ENCODE results near the gene C11orf71. TPM values are rescaled to one million over a fixed set of nuclear protein-coding genes. Genes with fewer than 3 reads are reported as not detected.

The C11orf71 gene
- total RNA-seq, 1 experiment from 2014 or later: 12.9 TPM

DNA sequence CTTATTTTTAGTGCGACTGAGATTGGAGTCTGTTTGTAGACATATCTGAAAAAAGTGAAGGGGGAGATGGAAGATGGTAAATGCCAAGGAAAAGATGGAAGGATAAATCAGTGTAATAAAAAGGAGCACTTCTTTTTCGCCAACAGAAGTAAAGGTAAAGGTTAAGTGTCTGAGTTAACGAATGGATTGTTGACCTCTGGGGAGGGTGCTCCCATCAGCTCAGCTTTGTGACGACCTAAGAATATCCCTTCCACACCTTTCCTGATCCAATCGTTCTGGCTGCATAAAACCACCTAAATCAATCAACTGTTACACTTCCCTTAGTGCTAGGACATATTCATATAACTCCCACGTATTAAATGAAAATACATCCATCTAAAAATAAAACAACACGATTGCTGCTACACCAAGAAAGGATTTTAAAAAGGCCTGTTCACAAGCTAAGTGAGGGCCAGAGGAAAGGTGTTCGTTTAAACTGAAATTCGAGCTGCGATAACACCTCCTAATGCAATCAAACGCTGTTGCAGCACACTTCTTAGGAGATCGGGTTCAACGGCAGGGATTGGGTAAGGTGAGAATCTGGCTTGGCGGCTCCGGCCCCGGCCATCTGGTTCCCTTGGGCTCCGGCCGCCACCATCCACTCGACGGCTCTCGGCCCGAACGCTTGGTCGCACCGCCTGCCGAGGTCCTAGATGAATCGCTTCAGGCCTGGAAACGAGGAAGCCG, 658 bp downstream of the C11orf71 start:
- peak; percentile 85 for DNase-seq (ENCODE audit: low spot score)

DNA sequence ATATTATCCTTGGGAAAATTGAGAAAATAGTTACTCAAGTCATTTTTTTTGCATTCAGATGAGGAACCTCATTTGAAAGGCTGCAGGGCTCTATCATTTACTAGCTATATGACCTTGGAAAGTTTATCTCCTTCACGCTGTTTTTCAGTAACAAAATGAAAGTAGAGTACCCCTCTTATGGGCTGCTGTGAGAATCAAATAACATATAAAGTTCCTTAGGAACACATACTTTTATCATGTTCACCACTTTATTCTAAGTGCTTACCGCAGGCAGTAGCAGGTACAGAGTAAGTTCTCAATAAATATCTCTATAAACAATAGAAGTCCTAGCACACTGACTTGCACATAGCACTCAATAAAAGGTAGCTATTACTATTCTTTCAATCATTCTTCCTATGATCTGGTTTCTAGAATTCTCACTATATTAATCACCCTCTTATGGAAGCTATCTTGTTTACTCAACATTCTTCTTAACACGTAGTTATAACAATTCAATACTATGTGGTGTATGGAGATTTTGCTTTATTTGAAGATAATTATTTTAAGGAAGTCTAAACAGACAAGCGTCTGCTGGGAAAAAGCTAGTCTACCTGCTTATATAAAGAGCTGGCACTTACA, 1.9 kb downstream of the C11orf71 start:
- no peak for DNase-seq (ENCODE audit: low spot score)

GRCh38 chr11:114397349-114397982, 2.8 kb downstream of the C11orf71 start:
- no peak for DNase-seq (ENCODE audit: low spot score)

GRCh38 chr11:114396916-114397315, 3.4 kb downstream of the C11orf71 start:
- DNase-seq (ENCODE audit: low spot score): no peak

DNA sequence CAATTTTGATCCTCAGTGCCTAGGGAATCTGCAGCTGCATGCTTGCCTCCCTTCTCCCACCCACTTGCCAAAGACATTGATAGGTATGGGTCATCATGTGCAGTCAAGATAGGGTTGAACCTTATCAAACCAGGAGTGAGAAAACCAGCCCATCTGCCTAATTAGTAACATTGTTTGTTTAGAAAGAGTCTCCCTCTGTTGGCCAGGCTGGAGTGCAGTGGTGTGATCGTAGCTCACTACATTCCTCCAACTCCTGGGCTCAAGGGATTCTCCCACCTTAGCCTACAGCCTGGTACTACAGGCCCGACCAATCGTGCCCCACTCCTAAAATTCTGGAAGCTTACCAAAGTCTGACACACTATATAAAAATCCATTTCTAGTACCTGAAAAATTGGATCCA, 4.6 kb downstream of the C11orf71 start:
- peak; percentile 48 for DNase-seq (ENCODE audit: low spot score)

DNA sequence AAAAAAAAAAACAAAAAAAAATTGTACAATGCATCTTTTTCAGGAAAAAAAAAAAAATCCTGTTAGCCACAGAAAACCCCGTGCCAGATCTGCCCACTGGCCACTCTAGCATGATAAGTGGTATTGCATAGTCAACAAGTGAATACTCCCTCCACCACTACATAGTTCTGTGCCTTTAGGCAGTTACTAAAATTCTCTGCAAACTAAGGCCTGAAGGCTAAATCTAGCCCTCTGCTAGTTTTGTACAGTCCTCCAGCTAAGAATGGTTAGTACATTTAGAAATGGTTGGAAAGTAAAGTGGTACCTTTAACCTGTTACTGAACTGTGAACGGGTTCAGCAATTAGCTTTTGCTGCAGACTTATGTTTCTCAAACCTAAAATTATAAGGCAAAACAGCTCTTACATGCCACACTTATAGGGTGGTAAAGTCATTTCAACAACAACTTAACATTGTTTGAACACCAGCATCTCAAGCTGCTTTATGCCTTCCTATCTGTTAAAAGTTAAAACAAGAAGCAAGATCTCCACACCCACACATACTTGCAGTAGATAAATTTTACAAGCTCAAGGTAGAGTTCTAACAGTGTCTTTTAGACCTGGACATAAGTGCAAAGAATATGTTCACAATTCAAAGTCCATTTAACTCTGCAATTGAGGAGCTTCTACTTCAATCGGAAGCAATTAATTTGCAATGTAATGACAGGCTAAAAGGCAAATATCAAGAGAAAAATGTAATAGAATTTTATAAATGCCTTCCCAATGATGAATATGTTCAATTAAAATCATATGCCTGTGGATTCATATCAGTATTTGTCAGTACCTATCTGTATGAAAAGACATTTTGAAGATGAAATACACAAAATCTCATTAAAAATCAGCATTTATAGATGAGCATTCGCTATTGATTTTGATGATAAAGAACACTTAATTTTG, 7.3 kb downstream of the C11orf71 start:
- DNase-seq (ENCODE audit: low spot score): no peak

DNA sequence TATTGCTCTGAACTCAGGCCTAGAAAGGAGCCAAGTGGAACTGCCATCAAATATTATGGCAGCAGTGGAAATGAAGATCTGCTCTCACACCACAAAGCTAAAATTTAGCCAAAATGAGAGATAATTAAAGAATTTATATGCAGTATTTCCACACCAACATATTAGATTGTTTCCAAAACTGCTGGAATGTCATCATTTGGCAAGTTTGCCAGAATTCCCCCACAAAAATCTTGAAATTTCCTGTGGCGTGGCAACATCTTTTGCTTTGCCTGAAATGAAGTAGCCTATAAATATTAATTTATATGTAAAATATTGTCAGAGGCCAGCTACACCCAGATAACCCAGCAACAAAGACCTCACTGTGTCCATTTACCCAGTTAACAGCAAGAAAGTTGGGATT, 13.8 kb downstream of the C11orf71 start:
- DNase-seq (ENCODE audit: low spot score): no peak

- DNase-seq (ENCODE audit: low spot score): no peak
Measured at GRCh38 chr11:114386131-114386530, 14.2 kb downstream of the C11orf71 start.

DNA sequence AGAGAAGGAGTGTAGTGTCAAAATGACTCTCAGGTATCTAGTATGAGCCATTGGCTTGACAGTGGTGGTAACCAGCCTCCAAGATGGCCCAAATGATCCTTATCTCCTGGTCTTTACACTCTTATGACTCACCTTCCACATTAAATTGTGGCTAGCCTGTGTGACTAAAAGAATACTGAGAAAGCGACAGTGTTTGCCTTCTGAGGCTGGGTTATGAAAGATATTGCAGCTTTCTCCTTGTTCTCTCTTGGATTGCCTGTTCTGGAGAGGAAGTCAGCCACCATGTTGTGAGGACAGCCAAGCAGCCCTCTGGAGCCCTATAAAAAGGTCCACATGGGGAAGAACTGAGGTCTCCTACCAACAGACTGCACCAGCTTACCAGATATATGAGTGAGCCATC, 15.8 kb downstream of the C11orf71 start:
- no peak for DNase-seq (ENCODE audit: low spot score)

- no peak for DNase-seq (ENCODE audit: low spot score)
Measured at GRCh38 chr11:114382509-114382908, 17.8 kb downstream of the C11orf71 start.

DNA sequence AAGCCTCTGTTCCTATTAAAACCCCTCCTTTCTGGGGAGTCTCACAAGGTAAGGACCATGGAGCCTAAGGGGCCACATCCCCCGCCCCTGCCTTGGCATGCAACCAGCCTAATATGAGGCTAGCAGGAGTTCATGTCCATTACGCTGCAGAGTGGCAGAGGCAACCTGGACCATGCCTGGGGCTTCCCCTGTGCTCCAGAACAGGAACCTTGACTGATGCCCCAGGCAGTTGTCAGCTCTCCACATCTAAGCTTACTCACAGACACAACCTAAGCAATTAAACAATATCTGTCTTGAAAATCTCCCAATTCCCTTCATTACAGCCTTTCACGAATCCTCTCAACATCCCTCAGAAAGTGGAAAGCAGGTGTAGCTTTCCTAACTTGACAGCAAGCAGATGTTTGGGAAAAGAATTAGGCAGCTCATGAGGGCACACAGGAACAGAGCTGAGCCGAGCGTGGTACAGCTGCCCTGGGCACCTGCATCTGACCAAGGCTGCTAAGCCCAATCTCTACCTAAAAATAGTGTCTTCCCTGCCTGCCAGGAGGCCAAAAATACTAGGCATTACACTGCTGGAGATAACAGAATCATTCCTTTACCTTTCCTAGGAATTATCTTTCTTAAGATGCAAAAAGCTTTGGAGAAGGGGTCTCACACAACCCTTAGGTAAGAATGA, 20.8 kb downstream of the C11orf71 start:
- no peak for DNase-seq (ENCODE audit: low spot score)

DNA sequence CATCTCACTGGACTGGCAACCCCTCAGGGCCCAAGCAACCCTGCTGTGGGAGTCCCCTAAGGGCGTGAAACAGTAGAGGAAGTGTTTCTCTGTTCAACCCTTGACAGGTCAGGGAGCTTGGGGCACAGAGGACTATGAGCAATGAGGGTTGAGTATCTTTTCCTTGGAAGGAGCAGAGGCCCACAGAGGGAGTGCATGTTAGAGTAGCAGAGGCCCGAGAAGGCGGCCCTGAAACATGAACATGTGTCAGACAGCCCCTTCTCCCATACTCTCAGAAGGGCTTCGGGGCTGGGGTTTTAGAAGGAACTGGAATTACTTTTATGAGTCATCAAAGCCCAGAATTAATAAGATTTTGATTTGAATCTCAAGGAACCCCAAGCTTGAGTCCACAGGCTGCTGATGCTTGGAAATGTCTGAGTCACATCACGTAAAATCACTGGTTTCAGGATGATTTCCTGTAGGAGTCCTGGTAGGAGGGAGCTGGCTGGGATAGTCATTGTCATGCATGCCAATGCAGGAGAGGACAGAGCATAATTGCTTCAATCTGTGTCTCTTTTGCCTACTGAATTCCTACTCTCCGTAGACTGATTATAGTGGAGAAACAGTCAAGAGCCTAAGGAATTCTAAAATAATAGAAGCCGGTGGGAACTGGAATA, 22.6 kb downstream of the C11orf71 start:
- DNase-seq (ENCODE audit: low spot score): no peak

GRCh38 chr11:114375052-114375451, 25.3 kb downstream of the C11orf71 start:
- DNase-seq (ENCODE audit: low spot score): no peak

GRCh38 chr11:114368918-114369680, 31.2 kb downstream of the C11orf71 start:
- DNase-seq (ENCODE audit: low spot score): no peak

GRCh38 chr11:114367244-114367957, 32.9 kb downstream of the C11orf71 start:
- DNase-seq (ENCODE audit: low spot score): no peak

GRCh38 chr11:114366331-114367243, 33.7 kb downstream of the C11orf71 start:
- no peak for DNase-seq (ENCODE audit: low spot score)

GRCh38 chr11:114362958-114363357, 37.4 kb downstream of the C11orf71 start:
- no peak for DNase-seq (ENCODE audit: low spot score)

DNA sequence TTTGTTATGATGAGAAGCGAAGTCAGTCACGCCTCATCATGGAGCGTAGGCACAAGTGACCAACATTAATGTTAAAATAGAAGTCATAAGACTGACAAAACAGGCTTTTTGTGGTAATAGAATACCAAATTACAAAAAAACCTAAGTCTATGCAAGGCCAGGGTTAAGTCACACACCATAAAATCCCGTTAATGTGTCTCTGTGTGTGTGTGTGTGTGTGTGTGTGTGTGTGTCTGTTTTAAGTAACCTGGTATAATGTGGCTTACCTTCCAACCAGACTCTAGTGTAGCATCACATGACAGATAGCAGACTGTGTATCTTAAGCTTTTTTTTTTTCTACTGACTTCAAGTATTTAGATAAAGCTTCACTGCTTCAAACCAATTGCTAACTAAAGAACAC, 38.0 kb downstream of the C11orf71 start:
- no peak for DNase-seq (ENCODE audit: low spot score)

Data from HT-29 (cell line).